Heart left ventricle (tissue), 13 donors: Measurements from ENCODE around the gene MZB1.

Source experiments
- CTCF ChIP-seq, 12 donors: fragments of 200-600 bp; sonication (generic) in 4 of 12; IDR thresholded peaks; one replicate each; pipeline versions ENCODE4 v1.5.0 to v1.8.0; 2018 to 2022; ENCODE audit warnings: antibody characterized with exemption in 12 of 12, mild to moderate bottlenecking in 5 of 12
- POLR2A ChIP-seq, 2 donors: fragments of 450-650 bp; IDR thresholded peaks; one replicate each; pipeline ENCODE4 v1.6.1; 2017; ENCODE audit warnings: antibody characterized with exemption in 2 of 2, mild to moderate bottlenecking in 2 of 2, moderate library complexity in 2 of 2
- donor health status: ischemic (EF 13 %, LVEDD 7.1; RV severe dilation, severe dysfunction).
- donor health status: DM: no; HTN: yes; CAD: no.
- donor health status: DM: no; HTN: no; CAD: no.
- donor health status: ischemic (EF 25% LVEDD 6.9; RV normal size, moderate dysfunction).
- donor health status: ischemic (EF 25% LVEDD 5.7; RV mildly dilated, moderate dysfunction).
- donor health status: ischemic (EF 35%, LVEDD 5.7; RV mildly dilated, moderate dysfunction).
- donor health status: nonischemic (EF 11% LVEDD 7.7; RV severe dilation, severe dysfunction).
- donor health status: DM: yes; HTN: yes; CAD: no.
- donor health status: PGD.
- donor health status: ischemic (EF 29% LVEDD 5.4; RV normal size, mild dysfunction).
- donor health status: nonischemic (EF 23%, LVEDD 6.1; RV moderate dilation, normal function).

GRCh38 chr5:139363937-139364336 is 25.8 kb downstream of the MZB1 start:
- TF ChIP-seq POLR2A (IDR thresholded peaks at IDR 0.05) (no peak), CTCF (IDR thresholded peaks at IDR 0.05) (no peak)
